HL-60 (cell line): ENCODE data around the gene VSTM2L.

Source experiments
- DNase-seq, 2 experiments: peaks; one replicate each; pipeline ENCODE4 v3.0.0-alpha.2; 2010 to 2020; ENCODE audit warnings: low read depth in 1 of 2, low spot score in 1 of 2
- H3K27ac ChIP-seq: fragments of 250-450 bp; sonication (Bioruptor Pico); replicated peaks from 2 replicates; pipeline ENCODE4 v1.5.1; 2020; ENCODE audit warnings: mild to moderate bottlenecking, moderate library complexity
- H3K27me3 ChIP-seq: fragments of 250-450 bp; sonication (Bioruptor Pico); 2 replicates; pipeline ENCODE4 v1.5.1; 2021; ENCODE audit warnings: mild to moderate bottlenecking, moderate library complexity; ENCODE audit not compliant: insufficient read depth, poor library complexity, severe bottlenecking
- H3K4me3 ChIP-seq: replicated peaks from 2 replicates; pipeline ENCODE4 v1.5.1; 2011; ENCODE audit warnings: mild to moderate bottlenecking, control low read depth, low read length; ENCODE audit not compliant: insufficient read depth
- CTCF ChIP-seq: IDR thresholded peaks from one replicate; pipeline ENCODE4 v1.5.1; 2011; ENCODE audit warnings: low read length, control low read depth, inconsistent platforms; ENCODE audit not compliant: insufficient read depth
- GABPA ChIP-seq: IDR thresholded peaks from 2 replicates; pipeline ENCODE4 v1.6.1; 2012; ENCODE audit warnings: low read depth
- POLR2AphosphoS5 ChIP-seq: IDR thresholded peaks from 2 replicates; pipeline ENCODE4 v1.6.1; 2012; ENCODE audit warnings: low read depth
- SPI1 ChIP-seq: IDR thresholded peaks from 2 replicates; pipeline ENCODE4 v1.6.1; 2012; ENCODE audit warnings: low read depth, mild to moderate bottlenecking, borderline replicate concordance
- TF ChIP-seq, protein P1 (sequence below): IDR thresholded peaks from 2 replicates; pipeline ENCODE4 v1.6.1; 2012; ENCODE audit warnings: low read depth; ENCODE audit not compliant: insufficient replicate concordance

The VSTM2L gene

GRCh38 chr20:37936451-37936850 lies 33.5 kb downstream of the VSTM2L start:
- Histone ChIP-seq H3K4me3 (no peak overlapping the region), H3K27ac (no peak overlapping the region), H3K27me3 (no peaks in the 10 kb centered on the region)
- DNase-seq, result no peak
- no peak for TF ChIP-seq GABPA
- TF ChIP-seq, protein P1, sequence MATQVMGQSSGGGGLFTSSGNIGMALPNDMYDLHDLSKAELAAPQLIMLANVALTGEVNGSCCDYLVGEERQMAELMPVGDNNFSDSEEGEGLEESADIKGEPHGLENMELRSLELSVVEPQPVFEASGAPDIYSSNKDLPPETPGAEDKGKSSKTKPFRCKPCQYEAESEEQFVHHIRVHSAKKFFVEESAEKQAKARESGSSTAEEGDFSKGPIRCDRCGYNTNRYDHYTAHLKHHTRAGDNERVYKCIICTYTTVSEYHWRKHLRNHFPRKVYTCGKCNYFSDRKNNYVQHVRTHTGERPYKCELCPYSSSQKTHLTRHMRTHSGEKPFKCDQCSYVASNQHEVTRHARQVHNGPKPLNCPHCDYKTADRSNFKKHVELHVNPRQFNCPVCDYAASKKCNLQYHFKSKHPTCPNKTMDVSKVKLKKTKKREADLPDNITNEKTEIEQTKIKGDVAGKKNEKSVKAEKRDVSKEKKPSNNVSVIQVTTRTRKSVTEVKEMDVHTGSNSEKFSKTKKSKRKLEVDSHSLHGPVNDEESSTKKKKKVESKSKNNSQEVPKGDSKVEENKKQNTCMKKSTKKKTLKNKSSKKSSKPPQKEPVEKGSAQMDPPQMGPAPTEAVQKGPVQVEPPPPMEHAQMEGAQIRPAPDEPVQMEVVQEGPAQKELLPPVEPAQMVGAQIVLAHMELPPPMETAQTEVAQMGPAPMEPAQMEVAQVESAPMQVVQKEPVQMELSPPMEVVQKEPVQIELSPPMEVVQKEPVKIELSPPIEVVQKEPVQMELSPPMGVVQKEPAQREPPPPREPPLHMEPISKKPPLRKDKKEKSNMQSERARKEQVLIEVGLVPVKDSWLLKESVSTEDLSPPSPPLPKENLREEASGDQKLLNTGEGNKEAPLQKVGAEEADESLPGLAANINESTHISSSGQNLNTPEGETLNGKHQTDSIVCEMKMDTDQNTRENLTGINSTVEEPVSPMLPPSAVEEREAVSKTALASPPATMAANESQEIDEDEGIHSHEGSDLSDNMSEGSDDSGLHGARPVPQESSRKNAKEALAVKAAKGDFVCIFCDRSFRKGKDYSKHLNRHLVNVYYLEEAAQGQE, result no peak
- TF ChIP-seq CTCF, result no peak
- TF ChIP-seq POLR2AphosphoS5, result no peak
- no peak for TF ChIP-seq SPI1

- no peak for DNase-seq
- no peak for TF ChIP-seq CTCF
- TF ChIP-seq POLR2AphosphoS5, result no peak
- no peaks in the 10 kb centered on the region for H3K27me3 ChIP-seq
- no peak overlapping the region for H3K27ac ChIP-seq
- no peak overlapping the region for H3K4me3 ChIP-seq
Measured at GRCh38 chr20:37937686-37938085, 34.8 kb downstream of the VSTM2L start.

GRCh38 chr20:37938181-37938750 lies 35.3 kb downstream of the VSTM2L start:
- no peak for DNase-seq
- Histone ChIP-seq H3K27ac (no peak overlapping the region), H3K27me3 (no peaks in the 10 kb centered on the region), H3K4me3 (no peak overlapping the region)
- no peak for TF ChIP-seq CTCF
- no peak for TF ChIP-seq GABPA
- no peak for TF ChIP-seq SPI1
- TF ChIP-seq POLR2AphosphoS5, result no peak
- TF ChIP-seq, protein P1, result no peak

DNA sequence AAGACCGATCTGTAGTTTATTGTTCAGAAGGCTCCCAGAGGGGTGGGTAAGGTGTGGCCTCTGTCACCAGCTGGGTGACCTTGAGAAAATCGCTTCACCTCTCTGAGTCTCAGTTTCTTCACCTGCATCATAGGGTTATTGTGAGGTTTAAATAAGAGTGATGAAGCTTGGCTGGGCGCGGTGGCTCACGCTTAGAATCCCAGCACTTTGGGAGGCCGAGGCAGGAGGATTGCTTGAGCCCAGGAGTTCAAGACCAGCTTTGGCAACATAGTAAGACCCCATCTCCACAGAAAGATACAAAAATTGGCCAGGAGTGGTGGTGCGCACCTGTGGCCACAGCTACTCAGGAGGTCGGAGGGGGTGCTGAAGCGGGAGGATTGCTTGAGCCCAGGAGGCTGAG lies 36.0 kb downstream of the VSTM2L start:
- Histone ChIP-seq H3K27ac (no peak overlapping the region), H3K27me3 (no peaks in the 10 kb centered on the region), H3K4me3 (no peak overlapping the region)
- DNase-seq, result no peak
- TF ChIP-seq SPI1 (no peak), GABPA (no peak), CTCF (no peak), POLR2AphosphoS5 (no peak)
- TF ChIP-seq, protein P1, result no peak
